ENCODE results near the gene JPH2.

The JPH2 gene

GRCh38 chr20:44187772-44188709 is 1.1 kb upstream of the JPH2 start:
- peak in 1 of 51 donors; percentile 21 for DNase-seq

GRCh38 chr20:44186674-44187053 is 324 bp downstream of the JPH2 start:
- no peak for DNase-seq

GRCh38 chr20:44186201-44186600 is 787 bp downstream of the JPH2 start:
- DNase-seq: no peak

- DNase-seq: no peak
Measured at GRCh38 chr20:44185574-44185973, 1.4 kb downstream of the JPH2 start.

- DNase-seq: no peak
Measured at GRCh38 chr20:44183282-44183681, 3.7 kb downstream of the JPH2 start.

- no peak for DNase-seq
Measured at GRCh38 chr20:44182863-44183262, 4.1 kb downstream of the JPH2 start.

GRCh38 chr20:44182135-44182765 is 4.7 kb downstream of the JPH2 start:
- no peak for DNase-seq

GRCh38 chr20:44181611-44182010 is 5.4 kb downstream of the JPH2 start:
- DNase-seq: no peak

- no peak for DNase-seq
Measured at GRCh38 chr20:44180814-44181213, 6.2 kb downstream of the JPH2 start.

- DNase-seq: no peak
Measured at GRCh38 chr20:44176833-44177534, 10.0 kb downstream of the JPH2 start.

- no peak for DNase-seq
Measured at GRCh38 chr20:44174996-44175765, 11.8 kb downstream of the JPH2 start.

- DNase-seq: no peak
Measured at GRCh38 chr20:44173846-44174245, 13.1 kb downstream of the JPH2 start.

- DNase-seq: no peak
Measured at GRCh38 chr20:44173116-44173515, 13.9 kb downstream of the JPH2 start.

- no peak for DNase-seq
Measured at GRCh38 chr20:44172572-44172950, 14.4 kb downstream of the JPH2 start.

- DNase-seq: no peak
Measured at GRCh38 chr20:44171775-44172571, 15.0 kb downstream of the JPH2 start.

- no peak for DNase-seq
Measured at GRCh38 chr20:44170816-44171410, 16.1 kb downstream of the JPH2 start.

- DNase-seq: no peak
Measured at GRCh38 chr20:44167736-44168135, 19.3 kb downstream of the JPH2 start.

GRCh38 chr20:44166477-44166876 is 20.5 kb downstream of the JPH2 start:
- DNase-seq: no peak

GRCh38 chr20:44166008-44166407 is 21.0 kb downstream of the JPH2 start:
- DNase-seq: no peak

- no peak for DNase-seq
Measured at GRCh38 chr20:44160133-44160532, 26.9 kb downstream of the JPH2 start.

Data from hypothalamus (tissue), 51 donors.